HepG2 (cell line): ENCODE measurements around the gene LMCD1. TPM values are rescaled to one million over a fixed set of nuclear protein-coding genes. Genes with fewer than 3 reads are reported as not detected.

Experiments used
- HMGA1 ChIP-seq: sonication (generic); formaldehyde crosslinking; conservative IDR thresholded peaks from 2 replicates; pipeline ENCODE4 v1.4.0; 2020; ENCODE audit warnings: missing genetic modification reagents
- KDM5B ChIP-seq: sonication (generic); formaldehyde crosslinking; IDR thresholded peaks from 2 replicates; pipeline ENCODE4 v1.4.0; 2020; ENCODE audit warnings: missing genetic modification reagents, mild to moderate bottlenecking, borderline replicate concordance
- NR3C1 ChIP-seq: sonication (generic); formaldehyde crosslinking; IDR thresholded peaks from 2 replicates; pipeline ENCODE4 v1.4.0; 2020; ENCODE audit warnings: missing genetic modification reagents
- PTBP1 ChIP-seq: fragments of 200-400 bp; formaldehyde crosslinking; IDR thresholded peaks from 2 replicates; pipeline ENCODE4 v1.6.1; 2018; ENCODE audit warnings: low read length, low read depth; ENCODE audit not compliant: poor library complexity, severe bottlenecking
- THAP7 ChIP-seq: sonication (generic); formaldehyde crosslinking; IDR thresholded peaks from 2 replicates; pipeline ENCODE4 v1.8.1; 2023; ENCODE audit warnings: mild to moderate bottlenecking, missing genetic modification reagents
- TSC22D2 ChIP-seq: sonication (generic); formaldehyde crosslinking; IDR thresholded peaks from 2 replicates; pipeline ENCODE4 v1.5.1; 2020; ENCODE audit warnings: missing genetic modification reagents, mild to moderate bottlenecking, borderline replicate concordance
- YEATS4 ChIP-seq: sonication (generic); formaldehyde crosslinking; IDR thresholded peaks from 2 replicates; pipeline ENCODE4 v1.4.0; 2020; ENCODE audit warnings: missing genetic modification reagents, borderline replicate concordance
- ZFP37 ChIP-seq: sonication (generic); formaldehyde crosslinking; IDR thresholded peaks from 2 replicates; pipeline ENCODE4 v1.4.0; 2020; ENCODE audit warnings: missing genetic modification reagents, borderline replicate concordance
- ZFP62 ChIP-seq: sonication (generic); formaldehyde crosslinking; IDR thresholded peaks from 2 replicates; pipeline ENCODE4 v1.4.0; 2020; ENCODE audit warnings: missing genetic modification reagents
- ZMYM3 ChIP-seq: sonication (generic); formaldehyde crosslinking; IDR thresholded peaks from 2 replicates; pipeline ENCODE4 v1.5.1; 2020; ENCODE audit warnings: mild to moderate bottlenecking, missing genetic modification reagents
- ZNF20 ChIP-seq: sonication (generic); formaldehyde crosslinking; IDR thresholded peaks from 2 replicates; pipeline ENCODE4 v1.4.0; 2020; ENCODE audit warnings: mild to moderate bottlenecking, moderate library complexity, missing genetic modification reagents
- ZNF775 ChIP-seq: sonication (generic); formaldehyde crosslinking; IDR thresholded peaks from 2 replicates; pipeline ENCODE4 v1.4.0; 2020; ENCODE audit warnings: missing genetic modification reagents, mild to moderate bottlenecking, moderate library complexity, borderline replicate concordance
- ZNF781 ChIP-seq: sonication (generic); formaldehyde crosslinking; IDR thresholded peaks from 2 replicates; pipeline ENCODE4 v1.5.1; 2020; ENCODE audit warnings: borderline replicate concordance, mild to moderate bottlenecking, missing genetic modification reagents; ENCODE audit errors: not compliant biosample characterization
- polyA plus RNA-seq, 8 experiments: library from polyadenylated mRNA; depleted of rRNA in 3 of 8; stranded (reverse) in 7 of 8; unstranded in 1 of 8; fragments of >200 nt; fragmentation: Illumina TruSeq in 4 of 8; extraction: Trizol in 4 of 8; gene quantifications; 2 replicates each; pipeline versions ENCODE4 v1.2.1 to v1.2.3, GENCODE V29; 2011 to 2016; ENCODE audit warnings: low read depth in 4 of 8, missing spikeins in 1 of 8, mixed read lengths in 1 of 8; ENCODE audit not compliant: insufficient read depth in 1 of 8
- total RNA-seq, 5 experiments: library from RNA; depleted of rRNA; stranded (reverse); fragments of >200 nt; fragmentation: Illumina TruSeq; extraction: Trizol; gene quantifications; 2 replicates each; pipeline ENCODE4 v1.2.3, GENCODE V29; 2016; ENCODE audit warnings: low read depth in 1 of 5
- TF ChIP-seq, protein P1 (sequence below): IDR thresholded peaks from 2 replicates; pipeline ENCODE4 v1.6.1; 2016; ENCODE audit warnings: low read depth, missing genetic modification reagents, missing compliant biosample characterization
- TF ChIP-seq, protein P2 (sequence below): sonication (generic); formaldehyde crosslinking; IDR thresholded peaks from 2 replicates; pipeline ENCODE4 v1.4.0; 2020; ENCODE audit warnings: missing genetic modification reagents, mild to moderate bottlenecking, borderline replicate concordance
- TF ChIP-seq, protein P3 (sequence below): sonication (generic); formaldehyde crosslinking; conservative IDR thresholded peaks from 2 replicates; pipeline ENCODE4 v1.8.0; 2022; ENCODE audit warnings: missing genetic modification reagents
- TF ChIP-seq, protein P4 (sequence below): IDR thresholded peaks from 2 replicates; pipeline ENCODE4 v1.6.1; 2016; ENCODE audit warnings: missing compliant biosample characterization, missing genetic modification reagents, borderline replicate concordance

The LMCD1 gene
- total and polyA plus RNA-seq, 2 of the 13 experiments (the other 11 are each of a cell fraction or from before 2014, with no cell fraction given) = 6.2 to 7.1 TPM

DNA sequence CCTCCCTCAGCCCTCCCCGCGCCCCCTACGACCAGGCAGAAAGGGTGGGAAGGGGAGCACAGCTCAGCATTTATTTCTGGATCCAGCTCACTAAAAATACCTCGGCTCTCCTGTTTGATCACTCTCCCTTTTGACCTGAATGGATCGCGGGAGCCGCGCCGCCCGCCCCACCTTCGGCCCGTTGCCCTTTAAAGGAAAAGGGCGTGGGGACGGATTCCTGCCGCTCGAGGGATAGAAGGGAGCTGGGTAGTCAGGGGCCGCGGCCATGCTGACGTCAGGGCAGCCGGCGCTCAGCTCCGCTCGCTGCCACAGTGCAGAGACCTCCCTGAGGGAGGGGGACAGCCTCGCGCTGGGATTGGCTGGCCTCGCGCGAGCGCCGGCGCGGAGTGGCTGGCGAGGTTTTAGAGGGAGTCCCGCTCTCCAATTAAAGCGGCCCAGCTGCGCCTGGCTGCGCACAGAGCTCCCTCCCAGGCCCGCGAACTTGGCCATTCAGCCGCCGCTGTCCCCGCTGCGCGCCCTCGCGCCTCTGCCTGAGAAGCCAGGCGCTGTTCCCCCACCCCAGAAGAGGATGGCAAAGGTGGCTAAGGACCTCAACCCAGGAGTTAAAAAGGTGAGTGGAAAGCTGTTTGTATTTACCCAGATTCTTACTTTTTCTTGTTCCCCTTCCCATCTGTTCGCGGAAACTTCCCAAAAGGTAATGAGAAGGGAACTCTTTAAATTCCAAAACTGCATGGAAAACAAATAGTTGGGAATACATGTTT lies at the start of gene LMCD1 (continued):
- TF ChIP-seq, protein P1, sequence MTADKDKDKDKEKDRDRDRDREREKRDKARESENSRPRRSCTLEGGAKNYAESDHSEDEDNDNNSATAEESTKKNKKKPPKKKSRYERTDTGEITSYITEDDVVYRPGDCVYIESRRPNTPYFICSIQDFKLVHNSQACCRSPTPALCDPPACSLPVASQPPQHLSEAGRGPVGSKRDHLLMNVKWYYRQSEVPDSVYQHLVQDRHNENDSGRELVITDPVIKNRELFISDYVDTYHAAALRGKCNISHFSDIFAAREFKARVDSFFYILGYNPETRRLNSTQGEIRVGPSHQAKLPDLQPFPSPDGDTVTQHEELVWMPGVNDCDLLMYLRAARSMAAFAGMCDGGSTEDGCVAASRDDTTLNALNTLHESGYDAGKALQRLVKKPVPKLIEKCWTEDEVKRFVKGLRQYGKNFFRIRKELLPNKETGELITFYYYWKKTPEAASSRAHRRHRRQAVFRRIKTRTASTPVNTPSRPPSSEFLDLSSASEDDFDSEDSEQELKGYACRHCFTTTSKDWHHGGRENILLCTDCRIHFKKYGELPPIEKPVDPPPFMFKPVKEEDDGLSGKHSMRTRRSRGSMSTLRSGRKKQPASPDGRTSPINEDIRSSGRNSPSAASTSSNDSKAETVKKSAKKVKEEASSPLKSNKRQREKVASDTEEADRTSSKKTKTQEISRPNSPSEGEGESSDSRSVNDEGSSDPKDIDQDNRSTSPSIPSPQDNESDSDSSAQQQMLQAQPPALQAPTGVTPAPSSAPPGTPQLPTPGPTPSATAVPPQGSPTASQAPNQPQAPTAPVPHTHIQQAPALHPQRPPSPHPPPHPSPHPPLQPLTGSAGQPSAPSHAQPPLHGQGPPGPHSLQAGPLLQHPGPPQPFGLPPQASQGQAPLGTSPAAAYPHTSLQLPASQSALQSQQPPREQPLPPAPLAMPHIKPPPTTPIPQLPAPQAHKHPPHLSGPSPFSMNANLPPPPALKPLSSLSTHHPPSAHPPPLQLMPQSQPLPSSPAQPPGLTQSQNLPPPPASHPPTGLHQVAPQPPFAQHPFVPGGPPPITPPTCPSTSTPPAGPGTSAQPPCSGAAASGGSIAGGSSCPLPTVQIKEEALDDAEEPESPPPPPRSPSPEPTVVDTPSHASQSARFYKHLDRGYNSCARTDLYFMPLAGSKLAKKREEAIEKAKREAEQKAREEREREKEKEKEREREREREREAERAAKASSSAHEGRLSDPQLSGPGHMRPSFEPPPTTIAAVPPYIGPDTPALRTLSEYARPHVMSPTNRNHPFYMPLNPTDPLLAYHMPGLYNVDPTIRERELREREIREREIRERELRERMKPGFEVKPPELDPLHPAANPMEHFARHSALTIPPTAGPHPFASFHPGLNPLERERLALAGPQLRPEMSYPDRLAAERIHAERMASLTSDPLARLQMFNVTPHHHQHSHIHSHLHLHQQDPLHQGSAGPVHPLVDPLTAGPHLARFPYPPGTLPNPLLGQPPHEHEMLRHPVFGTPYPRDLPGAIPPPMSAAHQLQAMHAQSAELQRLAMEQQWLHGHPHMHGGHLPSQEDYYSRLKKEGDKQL = 0 out of 2 replicates have a peak, but pooled peaks have one; percentile 40
- TF ChIP-seq, protein P2, sequence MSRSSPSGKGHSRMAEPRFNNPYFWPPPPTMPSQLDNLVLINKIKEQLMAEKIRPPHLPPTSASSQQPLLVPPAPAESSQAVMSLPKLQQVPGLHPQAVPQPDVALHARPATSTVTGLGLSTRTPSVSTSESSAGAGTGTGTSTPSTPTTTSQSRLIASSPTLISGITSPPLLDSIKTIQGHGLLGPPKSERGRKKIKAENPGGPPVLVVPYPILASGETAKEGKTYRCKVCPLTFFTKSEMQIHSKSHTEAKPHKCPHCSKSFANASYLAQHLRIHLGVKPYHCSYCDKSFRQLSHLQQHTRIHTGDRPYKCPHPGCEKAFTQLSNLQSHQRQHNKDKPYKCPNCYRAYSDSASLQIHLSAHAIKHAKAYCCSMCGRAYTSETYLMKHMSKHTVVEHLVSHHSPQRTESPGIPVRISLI (CRISPR knock-in tag) = no peak
- TF ChIP-seq, protein P3, sequence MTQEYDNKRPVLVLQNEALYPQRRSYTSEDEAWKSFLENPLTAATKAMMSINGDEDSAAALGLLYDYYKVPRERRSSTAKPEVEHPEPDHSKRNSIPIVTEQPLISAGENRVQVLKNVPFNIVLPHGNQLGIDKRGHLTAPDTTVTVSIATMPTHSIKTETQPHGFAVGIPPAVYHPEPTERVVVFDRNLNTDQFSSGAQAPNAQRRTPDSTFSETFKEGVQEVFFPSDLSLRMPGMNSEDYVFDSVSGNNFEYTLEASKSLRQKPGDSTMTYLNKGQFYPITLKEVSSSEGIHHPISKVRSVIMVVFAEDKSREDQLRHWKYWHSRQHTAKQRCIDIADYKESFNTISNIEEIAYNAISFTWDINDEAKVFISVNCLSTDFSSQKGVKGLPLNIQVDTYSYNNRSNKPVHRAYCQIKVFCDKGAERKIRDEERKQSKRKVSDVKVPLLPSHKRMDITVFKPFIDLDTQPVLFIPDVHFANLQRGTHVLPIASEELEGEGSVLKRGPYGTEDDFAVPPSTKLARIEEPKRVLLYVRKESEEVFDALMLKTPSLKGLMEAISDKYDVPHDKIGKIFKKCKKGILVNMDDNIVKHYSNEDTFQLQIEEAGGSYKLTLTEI (CRISPR knock-in tag) = no peak
- no peak for TF ChIP-seq ZNF775 (CRISPR knock-in tag)
- TF ChIP-seq PTBP1 = peak; percentile 68
- peak; percentile 55; the same call in 1 of the 2 replicates for TF ChIP-seq ZMYM3 (CRISPR knock-in tag)
- TF ChIP-seq ZNF20 (CRISPR knock-in tag) = peak; percentile 82; the same call in 1 of the 2 replicates
- peak; percentile 79; the same call in 1 of the 2 replicates for TF ChIP-seq YEATS4 (CRISPR knock-in tag)
- TF ChIP-seq KDM5B (CRISPR knock-in tag) = peak; percentile 99
- no peak for TF ChIP-seq HMGA1 (CRISPR knock-in tag)
- peak; percentile 98 for TF ChIP-seq ZNF781 (CRISPR knock-in tag)
- TF ChIP-seq TSC22D2 = 0 out of 2 replicates have a peak, but pooled peaks have one; percentile 62
- TF ChIP-seq ZFP37 (CRISPR knock-in tag) = peak; percentile 97
- peak; percentile 80; the same call in 1 of the 2 replicates for TF ChIP-seq THAP7 (CRISPR knock-in tag)
- TF ChIP-seq NR3C1 (CRISPR knock-in tag) = no peak
- TF ChIP-seq ZFP62 (CRISPR knock-in tag) = no peak
- TF ChIP-seq, protein P4, sequence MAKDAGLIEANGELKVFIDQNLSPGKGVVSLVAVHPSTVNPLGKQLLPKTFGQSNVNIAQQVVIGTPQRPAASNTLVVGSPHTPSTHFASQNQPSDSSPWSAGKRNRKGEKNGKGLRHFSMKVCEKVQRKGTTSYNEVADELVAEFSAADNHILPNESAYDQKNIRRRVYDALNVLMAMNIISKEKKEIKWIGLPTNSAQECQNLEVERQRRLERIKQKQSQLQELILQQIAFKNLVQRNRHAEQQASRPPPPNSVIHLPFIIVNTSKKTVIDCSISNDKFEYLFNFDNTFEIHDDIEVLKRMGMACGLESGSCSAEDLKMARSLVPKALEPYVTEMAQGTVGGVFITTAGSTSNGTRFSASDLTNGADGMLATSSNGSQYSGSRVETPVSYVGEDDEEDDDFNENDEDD (CRISPR knock-in tag) = peak; percentile 98
